ENCODE measurements around the gene NTM.

- TF ChIP-seq CTCF (IDR thresholded peaks at IDR 0.05) = no peak
- TF ChIP-seq POLR2A (IDR thresholded peaks at IDR 0.05) = no peak
- TF ChIP-seq EP300 (IDR thresholded peaks at IDR 0.05) = no peak
- TF ChIP-seq POLR2AphosphoS5 (IDR thresholded peaks at IDR 0.05) = no peak
Measured at GRCh38 chr11:131351848-131352247, 18.6 kb upstream of the NTM start.
